ENCODE data around the gene HEBP1.

DNA sequence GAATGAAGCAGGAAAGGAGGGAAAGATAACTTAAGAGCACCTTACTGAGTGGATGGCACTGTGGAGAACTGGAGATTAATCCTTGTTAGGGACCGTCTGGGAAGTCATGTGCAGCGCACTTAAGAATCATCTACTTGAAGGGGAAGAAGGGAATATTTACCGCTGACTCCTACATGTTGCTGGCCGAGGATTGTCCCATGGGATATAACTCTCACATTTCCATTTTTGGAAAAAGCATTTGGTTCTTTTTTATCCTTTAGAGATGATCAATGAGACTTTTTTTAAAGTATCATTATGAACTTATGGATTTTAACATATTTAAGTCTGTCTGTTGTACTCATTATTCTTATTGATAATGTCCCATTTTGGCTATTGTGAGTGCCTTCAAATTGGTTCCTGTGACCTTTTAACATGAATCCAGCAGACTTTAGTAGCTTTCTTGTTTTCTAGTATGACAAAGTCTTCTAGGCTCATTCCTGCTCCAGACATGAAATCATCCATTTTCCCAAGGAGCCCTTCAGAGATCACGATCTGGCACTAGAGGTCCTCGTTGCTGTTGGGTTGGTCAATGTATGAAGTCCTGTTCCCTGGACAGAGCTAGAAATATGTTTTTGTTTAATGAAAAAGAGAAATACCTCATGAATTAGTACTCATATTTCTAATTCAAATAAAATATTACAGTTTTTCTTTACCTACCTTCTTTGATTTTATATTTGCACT, 23.9 kb upstream of the HEBP1 start:
- TF ChIP-seq ARNTL (CRISPR knock-in tag; IDR thresholded peaks at IDR 0.05; ENCODE audit: borderline replicate concordance, low read depth) (no peak), ZFP3 (CRISPR knock-in tag; IDR thresholded peaks at IDR 0.05) (no peak)
